Transverse colon (tissue), 4 donors: Measurements from ENCODE around the gene MRGPRX1. TPM values are rescaled to one million over a fixed set of nuclear protein-coding genes. Genes with fewer than 3 reads are reported as not detected.

Source experiments
- total RNA-seq, 4 donors: library from RNA; depleted of rRNA; stranded (reverse); fragments of >200 nt; gene quantifications; one replicate each; pipeline ENCODE4 v1.1.0, GENCODE V29; 2016

MRGPRX1 gene
- total RNA-seq, 4 donors from 2014 or later, result not detected

Other genes starting within 250 kb of the MRGPRX1 start
- gene TMEM86A, start 240.6 kb downstream of the MRGPRX1 start, total RNA-seq, result 1 to 10 TPM; 2.6 to 4.9 (median 3.6) TPM
- under 1 TPM in 1 of 4 donors, not detected in 3; 0.16 TPM for gene IGSF22, start 213.2 kb downstream of the MRGPRX1 start, total RNA-seq
- under 1 TPM in 2 of 4 donors, not detected in 2; 0.27 to 0.64 TPM for gene PTPN5, start 147.6 kb downstream of the MRGPRX1 start, total RNA-seq
- gene MRGPRX2, start 121.3 kb upstream of the MRGPRX1 start, total RNA-seq, result not detected
- gene ZDHHC13, start 177.8 kb upstream of the MRGPRX1 start, total RNA-seq, result 10 to 100 TPM; 16.1 to 33.3 (median 28.3) TPM